Uterus (tissue), 2 donors: ENCODE results near the gene TMEM175.

Source experiments
- CTCF ChIP-seq, 4 experiments: fragments of 200-600 bp in 2 of 4; fragments of 450-650 bp in 2 of 4; sonication (generic) in 2 of 4; IDR thresholded peaks; one replicate each; pipeline ENCODE4 v1.5.1; 2016 to 2019; ENCODE audit warnings: antibody characterized with exemption in 4 of 4, mild to moderate bottlenecking in 2 of 4, moderate library complexity in 1 of 4
- POLR2A ChIP-seq, 2 donors: fragments of 450-650 bp; IDR thresholded peaks; one replicate each; pipeline ENCODE4 v1.6.1; 2016; ENCODE audit warnings: antibody characterized with exemption in 2 of 2, mild to moderate bottlenecking in 1 of 2, moderate library complexity in 1 of 2

GRCh38 chr4:999882-1000425, 67.7 kb downstream of the TMEM175 start:
- TF ChIP-seq POLR2A (IDR thresholded peaks at IDR 0.05) (no peak), CTCF (IDR thresholded peaks at IDR 0.05) (no peak)
